T-helper 9 cell (primary cell): ENCODE measurements around the gene PDCD5.
"Not testable (repeated sequence)": the region's sequence is repeated elsewhere in the genome, so short reads cannot be mapped to it uniquely, and the experiment has no call there.

Source experiments
- DNase-seq: peaks from one replicate; pipeline ENCODE4 v3.0.0-alpha.2; 2020
- total RNA-seq, 2 donors: gene quantifications; one replicate each; lab custom pipeline; 2026; lab: John Stamatoyannopoulos, UW

PDCD5 gene
- total RNA-seq = 18.6 to 66.9 reads per million in 2 donors

DNA sequence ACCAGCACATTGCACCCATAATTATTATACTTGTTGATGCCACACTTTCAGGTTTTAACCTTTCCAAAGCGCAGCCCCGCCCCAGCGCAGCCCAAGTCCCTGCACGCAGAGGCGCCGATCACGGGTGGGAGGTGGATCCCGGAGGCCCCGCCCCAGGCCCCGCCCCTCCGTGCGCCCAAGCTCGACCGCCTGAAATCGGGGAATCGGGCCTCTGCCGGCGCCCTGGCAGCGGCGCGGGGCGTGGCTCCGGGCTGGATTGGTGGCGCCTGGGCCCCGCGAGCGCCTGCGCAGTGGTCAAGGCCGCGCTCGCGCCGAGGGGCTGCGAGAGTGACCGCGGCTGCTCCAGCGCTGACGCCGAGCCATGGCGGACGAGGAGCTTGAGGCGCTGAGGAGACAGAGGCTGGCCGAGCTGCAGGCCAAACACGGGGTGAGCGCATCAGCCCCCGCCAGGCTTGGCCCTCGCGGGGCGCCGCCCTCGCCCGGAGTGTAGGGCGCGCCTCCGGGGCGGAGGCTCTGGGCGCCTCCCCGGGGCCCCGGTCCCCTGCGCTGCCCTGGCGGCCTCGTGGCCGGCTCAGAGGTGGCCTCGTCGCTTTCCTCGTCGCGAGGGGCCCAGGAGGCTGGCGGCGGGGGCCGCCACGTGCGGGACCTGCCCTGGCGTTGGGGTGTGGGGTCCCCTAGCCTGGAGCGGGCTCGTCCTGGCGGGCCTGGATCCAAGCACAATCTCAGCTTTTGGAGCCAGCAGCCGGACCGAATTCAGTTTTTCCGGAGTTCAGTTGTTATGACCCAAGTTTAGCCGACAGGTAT lies at the start of gene PDCD5:
Gene PDCD5, plus strand, starts transcription at position 290 of the 804 bp plus-strand sequence. Its CDS starts 72 bp downstream, at position 362.
- peak; percentile 97 for DNase-seq

GRCh38 chr19:32532233-32532632 lies 48.8 kb upstream of the PDCD5 start:
- no peak for DNase-seq

- no peak for DNase-seq
These were observed 43.4 kb upstream of the PDCD5 start for GRCh38 chr19:32537580-32537979.

DNA sequence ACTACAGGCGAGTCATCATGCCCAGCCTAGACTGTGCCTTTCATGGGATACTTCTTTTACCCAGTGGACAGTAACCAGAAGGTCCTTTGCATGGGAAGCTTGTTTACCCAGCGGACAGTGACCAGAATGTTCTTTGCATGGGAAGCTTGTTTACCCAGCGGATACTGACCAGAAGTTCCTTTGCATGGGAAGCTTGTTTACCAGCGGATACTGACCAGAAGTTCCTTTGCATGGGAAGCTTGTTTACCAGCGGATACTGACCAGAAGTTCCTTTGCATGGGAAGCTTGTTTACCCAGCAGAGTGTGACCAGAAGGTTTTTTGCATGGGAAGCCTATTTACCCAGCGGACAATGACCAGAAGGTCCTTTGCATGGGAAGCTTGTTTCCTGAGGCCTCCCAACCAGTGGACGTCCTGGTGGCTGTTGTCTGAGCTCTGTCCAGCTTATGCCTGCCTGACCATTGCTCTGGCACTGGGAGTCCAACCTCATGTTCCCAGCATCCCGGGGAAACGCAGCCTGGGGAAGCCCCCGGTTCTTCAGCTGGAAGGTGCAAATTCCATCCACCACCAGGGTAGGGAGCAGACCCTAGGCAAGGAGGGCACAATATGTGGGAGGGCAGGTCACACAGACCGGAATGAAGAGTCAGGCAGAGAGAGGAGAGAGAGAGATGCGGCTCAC lies 41.6 kb upstream of the PDCD5 start:
- DNase-seq = no peak

- DNase-seq = no peak
These were observed 40.4 kb upstream of the PDCD5 start for GRCh38 chr19:32540621-32541020.

GRCh38 chr19:32541376-32541775 lies 39.6 kb upstream of the PDCD5 start:
- DNase-seq = not testable (repeated sequence)

GRCh38 chr19:32542477-32543108 lies 38.4 kb upstream of the PDCD5 start:
- no peak for DNase-seq

GRCh38 chr19:32543115-32543900 lies 37.7 kb upstream of the PDCD5 start:
- no peak for DNase-seq

DNA sequence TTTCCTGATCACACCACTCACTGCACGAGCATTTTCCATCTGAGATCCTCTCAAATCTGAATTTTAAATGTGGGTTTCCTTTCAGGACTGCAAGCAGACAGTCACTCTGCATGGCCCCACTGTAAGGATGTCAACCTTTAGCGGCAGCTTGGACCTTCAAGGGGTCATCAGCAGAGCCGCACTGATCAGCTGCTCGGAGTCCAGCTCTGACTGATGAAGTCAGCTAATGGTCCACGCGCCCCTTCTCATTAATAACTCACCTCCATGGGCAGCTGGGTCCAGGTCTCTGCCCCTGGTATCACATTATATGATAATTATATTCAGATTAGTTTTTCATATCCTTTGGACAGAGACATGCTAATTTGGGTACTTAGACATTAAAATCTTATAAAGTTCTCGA lies 36.1 kb upstream of the PDCD5 start:
- no peak for DNase-seq

DNA sequence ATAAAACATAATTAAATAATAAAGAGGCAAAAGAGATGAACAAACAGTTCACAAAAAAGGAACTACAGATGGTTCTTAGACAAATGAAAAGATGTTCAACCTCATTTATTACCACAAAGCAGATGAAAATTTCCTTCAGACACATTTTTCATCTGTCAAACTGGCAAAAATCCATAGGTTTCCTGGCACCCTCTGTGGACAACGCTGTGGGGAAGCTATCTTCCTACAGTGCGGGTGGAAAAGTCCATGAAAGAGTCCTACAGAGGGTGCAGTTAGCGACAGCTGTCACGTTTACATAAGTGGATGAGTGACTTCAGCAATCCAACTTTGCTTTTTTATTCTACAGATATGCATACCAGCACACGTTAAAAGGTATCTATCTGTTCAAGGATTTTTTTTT lies 30.3 kb upstream of the PDCD5 start:
- DNase-seq = no peak

GRCh38 chr19:32555786-32556185 lies 25.2 kb upstream of the PDCD5 start:
- DNase-seq = no peak

DNA sequence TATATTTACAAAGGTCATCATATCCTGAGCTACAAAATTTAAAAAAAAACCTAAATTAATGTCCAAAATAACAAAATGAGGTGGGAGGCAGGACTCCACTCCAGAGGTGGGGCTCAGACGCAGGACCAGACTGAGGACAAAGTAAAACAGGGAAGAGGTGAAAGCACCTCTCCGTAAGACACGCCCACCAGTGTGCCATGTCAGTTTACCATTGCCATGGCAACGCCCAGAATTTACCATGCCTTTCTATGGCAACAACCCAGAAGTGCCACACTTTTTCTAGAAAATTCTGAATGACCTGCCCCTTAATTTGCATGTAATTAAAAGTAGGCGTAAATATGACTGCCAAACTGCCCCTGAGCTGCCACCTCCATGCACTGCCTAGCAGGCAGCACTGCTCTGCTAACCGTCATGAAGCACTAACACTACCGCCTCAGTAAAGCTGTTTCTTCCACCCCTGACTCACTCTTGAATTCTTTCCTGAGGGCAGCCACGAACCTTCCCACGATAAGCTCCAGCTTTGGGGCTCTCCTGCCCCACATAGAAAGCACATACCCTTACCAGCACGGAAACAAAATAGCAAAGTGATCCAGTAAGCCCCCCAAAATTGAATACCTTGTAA lies 22.3 kb upstream of the PDCD5 start:
- DNase-seq = no peak

DNA sequence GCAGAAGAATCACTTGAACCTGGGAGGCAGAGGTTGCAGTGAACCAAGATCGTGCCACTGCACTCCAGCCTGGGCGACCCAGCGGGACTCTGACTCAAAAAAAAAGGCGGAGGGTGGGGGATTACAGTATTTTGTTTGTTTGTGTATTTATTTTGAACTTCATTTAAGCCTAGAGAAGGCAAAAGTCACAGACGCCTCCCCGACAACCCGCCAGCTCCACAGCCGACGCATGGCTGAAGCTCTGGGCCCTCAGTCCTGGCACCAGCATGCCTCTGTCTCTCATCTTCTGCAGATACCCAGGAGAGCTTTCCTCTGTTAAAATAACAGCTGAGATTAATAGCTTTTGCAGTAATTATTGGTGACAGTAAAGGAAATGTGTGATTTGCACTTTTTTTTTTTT lies 17.2 kb upstream of the PDCD5 start:
- DNase-seq = no peak

DNA sequence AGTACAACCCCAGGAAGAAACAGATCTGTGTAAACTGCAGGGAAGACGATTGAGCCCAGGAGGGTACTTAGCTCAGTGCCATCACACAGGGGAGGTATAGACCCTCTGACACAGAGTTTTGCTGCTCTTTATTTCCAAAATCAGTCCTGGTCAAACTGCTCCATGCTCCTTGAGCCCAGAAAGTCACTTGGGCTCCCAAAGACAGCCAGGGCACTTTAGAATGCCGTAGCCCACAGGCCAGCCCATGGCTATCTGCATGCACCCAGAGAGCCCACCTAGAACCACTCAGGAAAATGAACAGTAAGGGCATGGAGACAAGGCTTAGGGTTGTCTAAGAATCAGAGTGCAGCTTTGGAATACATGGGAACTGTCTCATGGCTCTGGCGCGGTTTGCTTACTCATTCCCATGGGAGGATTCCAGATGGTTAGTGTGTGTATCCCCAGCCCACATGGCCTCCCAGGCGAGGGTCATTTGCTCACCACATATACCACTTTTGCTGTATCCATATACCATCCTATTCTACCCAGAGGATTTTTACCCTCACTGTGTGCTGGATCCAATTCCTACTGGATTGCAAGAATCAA lies 14.7 kb upstream of the PDCD5 start:
- DNase-seq = no peak

- no peak for DNase-seq
These were observed 13.5 kb upstream of the PDCD5 start for GRCh38 chr19:32567486-32567885.

DNA sequence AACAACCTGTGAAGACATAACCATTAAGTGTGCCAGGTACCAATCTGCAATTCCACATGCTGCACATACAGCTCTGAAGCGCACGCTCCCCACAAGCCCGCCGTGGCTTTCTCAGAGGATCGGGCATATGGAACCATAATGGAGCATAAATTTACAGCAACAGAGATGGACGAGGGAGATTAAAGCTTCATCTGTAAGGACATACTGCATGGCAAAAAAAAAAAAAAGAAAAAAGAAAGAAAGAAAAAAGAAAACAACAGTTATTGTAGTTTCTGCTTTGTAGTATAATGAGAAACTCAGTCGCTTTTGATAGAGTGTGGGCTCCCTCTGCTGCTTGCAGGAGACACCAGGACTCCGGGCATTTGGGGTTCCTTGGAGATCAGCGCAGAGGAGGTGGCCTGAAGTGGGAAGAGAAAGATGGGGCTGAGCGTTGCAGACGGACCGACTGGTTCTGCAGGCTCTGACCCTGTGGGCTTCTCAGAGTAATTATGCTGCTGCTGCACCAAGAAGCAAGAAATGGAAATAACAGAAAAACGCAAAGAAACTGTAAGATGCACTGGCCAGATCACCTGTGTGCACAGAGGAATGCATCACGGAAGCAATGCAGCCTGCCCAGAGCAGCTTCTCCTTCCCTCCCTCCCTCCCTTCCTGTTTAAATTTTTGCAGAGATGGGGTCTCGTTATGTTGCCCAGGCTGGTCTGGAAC lies 10.8 kb upstream of the PDCD5 start:
- peak; percentile 49 for DNase-seq

- DNase-seq = not testable (repeated sequence)
These were observed 9.4 kb upstream of the PDCD5 start for GRCh38 chr19:32571471-32572075.

GRCh38 chr19:32572700-32573491 lies 8.1 kb upstream of the PDCD5 start:
- DNase-seq = not testable (repeated sequence)

- no peak for DNase-seq
These were observed 7.5 kb upstream of the PDCD5 start for GRCh38 chr19:32573492-32573794.

DNA sequence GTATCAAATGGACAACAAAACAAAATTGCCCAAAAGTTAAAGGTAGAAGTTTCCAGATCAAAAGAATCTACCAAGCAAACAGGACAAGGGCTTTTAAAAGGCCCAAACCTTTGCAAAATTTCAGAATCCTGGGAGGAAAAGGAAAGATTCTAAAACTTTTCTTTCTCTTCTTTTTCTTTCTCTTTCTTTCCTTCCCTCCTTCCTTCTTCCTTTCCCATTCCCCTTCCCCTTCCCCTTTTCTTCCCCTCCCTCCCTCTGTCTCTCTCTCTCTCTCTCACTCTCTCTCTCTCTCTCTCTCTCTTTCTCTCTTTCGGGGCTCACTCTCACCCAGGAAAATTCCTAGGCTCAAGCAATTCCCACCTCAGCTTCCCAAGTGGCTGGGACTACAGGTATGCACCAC lies 4.2 kb upstream of the PDCD5 start:
- DNase-seq = no peak
